Right cardiac atrium (tissue), 5 donors: ENCODE data around the gene EGR1. TPM values are rescaled to one million over a fixed set of nuclear protein-coding genes. Genes with fewer than 3 reads are reported as not detected.
A peak's percentile ranks its signal among the peaks of the same experiment; 100 is the strongest.
"Not testable (repeated sequence)": the region's sequence is repeated elsewhere in the genome, so short reads cannot be mapped to it uniquely, and the experiment has no call there.

Source experiments
- ATAC-seq, 2 donors: fragments of 200-7000 bp; cut with Tn5 transposase; one replicate each; pipeline versions ENCODE4 v1.8.0 to v1.9.1; 2020; ENCODE audit warnings: moderate library complexity in 2 of 2, mild to moderate bottlenecking in 1 of 2
- DNase-seq, 3 donors: peaks; one replicate each; pipeline ENCODE4 v3.0.0-alpha.2; 2020
- H3K27ac ChIP-seq: one replicate; pipeline ENCODE4 v1.5.1; 2013; ENCODE audit warnings: mild to moderate bottlenecking, low read length, control low read depth, moderate library complexity
- H3K27me3 ChIP-seq: one replicate; pipeline ENCODE4 v1.6.1; 2013; ENCODE audit not compliant: control insufficient read depth, insufficient read depth
- H3K4me1 ChIP-seq: one replicate; pipeline ENCODE4 v1.6.1; 2013; ENCODE audit warnings: low read length; ENCODE audit not compliant: control insufficient read depth, insufficient read depth
- H3K4me3 ChIP-seq: one replicate; pipeline ENCODE4 v1.5.1; 2013; ENCODE audit warnings: low read length, control low read depth
- H3K9me3 ChIP-seq: one replicate; pipeline ENCODE4 v1.6.1; 2013; ENCODE audit warnings: low read length; ENCODE audit not compliant: control insufficient read depth
- WGBS: extraction: QIAGEN DNeasy Blood & Tissue Kit; methylation state at CpG from one replicate; pipeline ENCODE4 v1.1.7; 2013; 5-methylcytosine and 5-hydroxymethylcytosine counted together
- intact Hi-C, 4 donors: fragments of 100-400 bp; cut with DNase I; formaldehyde crosslinking; loops; one replicate each; pipeline versions ENCODE4 v1.11.0 to v1.14.0; 2022 to 2023
- polyA plus RNA-seq: library from polyadenylated mRNA; stranded (reverse); fragments of 200-250 nt; gene quantifications from one replicate; pipeline ENCODE4 v1.2.3, GENCODE V29; 2013
- total RNA-seq, 4 donors: library from RNA; stranded (reverse); fragmentation: NEBNext Ultra II Directional; extraction: Animal tissue kit (Norgen Biotek cat#: 25700); gene quantifications; one replicate each; pipeline ENCODE4 v1.2.1, GENCODE V29; 2021
- donor health status: healthy with polysubstance abuse.
- donor health status: DM: no; HTN: yes; CAD: no.
- donor health status: DM: no; HTN: no; CAD: no.
- donor health status: DM: no; HTN: yes; CAD: no; lungs with severe emphysema.
- donor health status: DM: yes; HTN: yes; CAD: no.

Gene EGR1
- total and polyA plus RNA-seq, 5 donors = 8.4 to 123 (median 31.2) TPM

- DNase-seq (no peak), ATAC-seq (no peak)
- H3K4me1 ChIP-seq = no peaks in the 10 kb centered on the region
- H3K4me3 ChIP-seq = no peak overlapping the region
- no peaks in the 10 kb centered on the region for H3K27me3 ChIP-seq
- no peaks in the 10 kb centered on the region for H3K9me3 ChIP-seq
- WGBS = 85% methylated on average over 7 of the region's 7 CpGs
- intact Hi-C loops = no loop called here
- H3K27ac ChIP-seq = no peak overlapping the region
Observed at GRCh38 chr5:138495351-138495750, 30.1 kb downstream of the EGR1 start.

GRCh38 chr5:138498376-138498775, 33.1 kb downstream of the EGR1 start:
- H3K4me3 ChIP-seq = no peak overlapping the region
- no peak overlapping the region for H3K27ac ChIP-seq
- 53% methylated on average over 4 of the region's 4 CpGs for WGBS
- H3K4me1 ChIP-seq = no peaks in the 10 kb centered on the region
- DNase-seq (no peak), ATAC-seq (no peak)
- no peaks in the 10 kb centered on the region for H3K9me3 ChIP-seq
- H3K27me3 ChIP-seq = no peaks in the 10 kb centered on the region
- intact Hi-C loops = no loop called here

- no peaks in the 10 kb centered on the region for H3K4me1 ChIP-seq
- H3K27me3 ChIP-seq = no peaks in the 10 kb centered on the region
- ATAC-seq (no peak), DNase-seq (no peak)
- WGBS = 81% methylated on average over 4 of the region's 4 CpGs
- intact Hi-C loops = loop anchor here (2.0 to 5.0 kb wide), 3 partner anchors 35 to 50 kb away; partner anchors contain the start of gene EGR1 (in 1 of the 4)
- no peaks in the 10 kb centered on the region for H3K9me3 ChIP-seq
- H3K4me3 ChIP-seq = no peak overlapping the region
- no peak overlapping the region for H3K27ac ChIP-seq
Observed at GRCh38 chr5:138502121-138502520, 36.8 kb downstream of the EGR1 start.

GRCh38 chr5:138502521-138502920, 37.2 kb downstream of the EGR1 start:
- intact Hi-C loops = loop anchor here (2.0 to 5.0 kb wide), 3 partner anchors 35 to 50 kb away; partner anchors contain the start of gene EGR1 (in 1 of the 4)
- no peaks in the 10 kb centered on the region for H3K27me3 ChIP-seq
- ATAC-seq (no peak), DNase-seq (no peak)
- H3K9me3 ChIP-seq = no peaks in the 10 kb centered on the region
- no peaks in the 10 kb centered on the region for H3K4me1 ChIP-seq
- 86% methylated on average over 11 of the region's 11 CpGs for WGBS
- H3K27ac ChIP-seq = no peak overlapping the region
- H3K4me3 ChIP-seq = no peak overlapping the region

GRCh38 chr5:138503487-138504270, 38.4 kb downstream of the EGR1 start:
- DNase-seq = no peak

GRCh38 chr5:138504799-138505198, 39.5 kb downstream of the EGR1 start:
- Histone ChIP-seq H3K27me3 (no peaks in the 10 kb centered on the region), H3K9me3 (no peaks in the 10 kb centered on the region), H3K4me1 (no peaks in the 10 kb centered on the region), H3K27ac (no peak overlapping the region), H3K4me3 (no peak overlapping the region)
- intact Hi-C loops = loop anchor here in 3 of 4 donors (5.0 kb wide), 2 partner anchors 37 to 52 kb away; partner anchors contain the start of gene EGR1 (in 1 of the 3)
- peak in 1 of 3 donors; percentile 66 for DNase-seq
- peak; percentile 63 to 79 for ATAC-seq
- 23% methylated on average over 4 of the region's 4 CpGs for WGBS

More at GRCh38 chr5:138503487-138504270, 38.4 kb downstream of the EGR1 start:
- Histone ChIP-seq H3K4me1 (no peaks in the 10 kb centered on the region), H3K9me3 (no peaks in the 10 kb centered on the region), H3K27ac (no peak overlapping the region), H3K27me3 (no peaks in the 10 kb centered on the region), H3K4me3 (no peak overlapping the region)
- intact Hi-C loops = loop anchor here (2.0 to 5.0 kb wide), 3 partner anchors 36 to 51 kb away; partner anchors contain the start of gene EGR1 (in 1 of the 4)
- 24% methylated on average over 6 of the region's 6 CpGs for WGBS
- ATAC-seq = peak; percentile 71

GRCh38 chr5:138506370-138507306, 41.4 kb downstream of the EGR1 start:
- 77% methylated on average over 10 of the region's 10 CpGs for WGBS
- ATAC-seq (no peak), DNase-seq (no peak)
- no peak overlapping the region for H3K27ac ChIP-seq
- no peaks in the 10 kb centered on the region for H3K27me3 ChIP-seq
- no peaks in the 10 kb centered on the region for H3K4me1 ChIP-seq
- no peaks in the 10 kb centered on the region for H3K9me3 ChIP-seq
- intact Hi-C loops = no loop called here
- H3K4me3 ChIP-seq = no peak overlapping the region

- H3K4me1 ChIP-seq, DNase-seq, H3K4me3 ChIP-seq, H3K27me3 ChIP-seq, H3K27ac ChIP-seq, intact Hi-C loops, ATAC-seq, H3K9me3 ChIP-seq: not testable (repeated sequence)
- WGBS = 88% methylated on average over 8 of the region's 8 CpGs
Observed at GRCh38 chr5:138507485-138507884, 42.2 kb downstream of the EGR1 start.

GRCh38 chr5:138508958-138509357, 43.7 kb downstream of the EGR1 start:
- intact Hi-C loops = no loop called here
- DNase-seq (no peak), ATAC-seq (no peak)
- no peak overlapping the region for H3K27ac ChIP-seq
- no peaks in the 10 kb centered on the region for H3K9me3 ChIP-seq
- H3K4me1 ChIP-seq = no peaks in the 10 kb centered on the region
- no peaks in the 10 kb centered on the region for H3K27me3 ChIP-seq
- H3K4me3 ChIP-seq = no peak overlapping the region
- WGBS = 59% methylated on average over 3 of the region's 3 CpGs

GRCh38 chr5:138514021-138514420, 48.7 kb downstream of the EGR1 start:
- intact Hi-C loops = no loop called here
- no peaks in the 10 kb centered on the region for H3K9me3 ChIP-seq
- no peaks in the 10 kb centered on the region for H3K27me3 ChIP-seq
- no peak overlapping the region for H3K27ac ChIP-seq
- DNase-seq (no peak), ATAC-seq (no peak)
- H3K4me3 ChIP-seq = no peak overlapping the region
- 98% methylated on average over 1 of the region's 1 CpG for WGBS
- H3K4me1 ChIP-seq = no peaks in the 10 kb centered on the region
